ENCODE results near the gene GPRC5A. TPM values are rescaled to one million over a fixed set of nuclear protein-coding genes. Genes with fewer than 3 reads are reported as not detected.
A peak's percentile ranks its signal among the peaks of the same experiment; 100 is the strongest.

GPRC5A gene
- total and polyA plus RNA-seq, 2 of the 4 experiments (the other 2 are of a cell fraction), result 49.6 to 201 TPM

- Histone ChIP-seq H2BK20ac (ENCODE audit: low read depth, low read length) (peak overlapping the region; percentile 73; the same call in 1 of the 2 replicates), H3K9me1 (ENCODE audit: insufficient read depth, low read length) (peaks cover 31% of the 10 kb centered on the region), H2AK9ac (replicated peaks; ENCODE audit: low read depth, low read length, poor library complexity) (peak overlapping the region; percentile 49), H3K4me2 (ENCODE audit: low read depth, low read length) (peak overlapping the region; percentile 32; the same call in 1 of the 2 replicates), H4K5ac (ENCODE audit: low read depth, low read length) (no peak overlapping the region), H3K4me1 (ENCODE audit: control insufficient read depth, insufficient read depth, low read length) (peaks cover 30% of the 10 kb centered on the region), H4K8ac (ENCODE audit: low read depth in 2 of 2, low read length in 2 of 2) (peak overlapping the region in 1 of 2 experiments; percentile 27; a peak in 2 of 4 replicates), H3K27me3 (ENCODE audit: control insufficient read depth, insufficient read depth, low read length) (no peaks in the 10 kb centered on the region), H3K27ac (ENCODE audit: insufficient read depth, low read length) (peak overlapping the region; percentile 51), H3K56ac (ENCODE audit: extremely low read depth, insufficient read depth, low read length) (no peak overlapping the region), H2AK5ac (ENCODE audit: low read depth, low read length) (peak overlapping the region; percentile 30), H3K36me3 (ENCODE audit: control insufficient read depth, insufficient read depth, low read length) (peaks cover 10% of the 10 kb centered on the region; the same call in 1 of the 2 replicates), H3K23ac (ENCODE audit: low read depth, low read length) (peak overlapping the region; percentile 1; the same call in 1 of the 2 replicates), H3K14ac (replicated peaks; ENCODE audit: low read depth, low read length) (peak overlapping the region; percentile 25), H3K4me3 (ENCODE audit: insufficient read depth, low read depth, low read length) (no peak overlapping the region), H2AFZ (replicated peaks; ENCODE audit: low read length, poor library complexity) (no peak overlapping the region), H2BK15ac (ENCODE audit: low read depth, low read length) (no peak overlapping the region), H3K79me1 (ENCODE audit: low read depth in 1 of 2, low read length in 2 of 2) (peaks cover 20 to 66% of the 10 kb centered on the region in 2 experiments; a peak in 3 of 4 replicates), H4K91ac (ENCODE audit: insufficient read depth, low read depth, low read length) (peak overlapping the region; percentile 52; the same call in 1 of the 2 replicates), H3K18ac (ENCODE audit: low read depth, low read length) (no peak overlapping the region), H3K9me3 (ENCODE audit: control insufficient read depth, insufficient read depth, low read length) (no peaks in the 10 kb centered on the region), H3K9ac (ENCODE audit: low read depth, low read length) (no peak overlapping the region), H2BK5ac (ENCODE audit: low read depth, low read length, poor library complexity, severe bottlenecking) (peak overlapping the region; percentile 94), H3K4ac (ENCODE audit: low read depth, low read length) (peak overlapping the region; percentile 75), H2BK120ac (ENCODE audit: low read depth, low read length) (peak overlapping the region; percentile 57; the same call in 1 of the 2 replicates), H4K20me1 (ENCODE audit: insufficient read depth, low read length) (peaks cover 33% of the 10 kb centered on the region)
- no CpG with 5 or more reads among the region's 8 CpGs for WGBS, 2 experiments (ENCODE audit: extremely low coverage in 2 of 2, insufficient read length in 1 of 2)
- DNase-seq (no peak), ATAC-seq (ENCODE audit: low read depth) (no peak)
- POLR2A ChIA-PET (ENCODE audit: unreplicated experiment), result no interaction called here
- dilution Hi-C loops (cut with HindIII; ENCODE audit: low sequenced_read_pairs, unreplicated experiment), result no loop called here
- intact Hi-C loops (cut with micrococcal nuclease), result loop anchor here (5.0 kb wide), 1 partner anchor 182 kb away; the partner anchor contains the start of gene CDKN1B
- BruUV-seq (replicated peaks), result no TSS peak
- in situ Hi-C loops (cut with MboI; ENCODE audit: low sequenced_read_pairs), result no loop called here
- CTCF ChIA-PET, result interaction anchor here (1.2 kb wide), 1 partner anchor 9 kb away, joined by 5 read pairs; no protein-coding TSS in a partner anchor
- no peak for TF ChIP-seq MAZ (IDR thresholded peaks at IDR 0.05; ENCODE audit: borderline replicate concordance, low read depth, low read length)
- TF ChIP-seq RCOR1 (IDR thresholded peaks at IDR 0.05; ENCODE audit: insufficient replicate concordance, low read length), result no peak
- TF ChIP-seq RAD21 (IDR thresholded peaks at IDR 0.05; ENCODE audit: low read length), result no peak
- no peak for TF ChIP-seq MAFK (IDR thresholded peaks at IDR 0.05; ENCODE audit: low read depth, low read length)
Measured at GRCh38 chr12:12898911-12899511, 7.6 kb downstream of the GPRC5A start.
